NOMO-1 treated with DMSO at 0.1 percent for 48 hours (cell line): ENCODE data around the gene RMRP.
"Not testable (repeated sequence)": the region's sequence is repeated elsewhere in the genome, so short reads cannot be mapped to it uniquely, and the experiment has no call there.

Source experiments
- DNase-seq: peaks from one replicate; lab custom pipeline; 2025; ENCODE audit not compliant: unreplicated experiment; lab: John Stamatoyannopoulos, UW

Gene RMRP

DNA sequence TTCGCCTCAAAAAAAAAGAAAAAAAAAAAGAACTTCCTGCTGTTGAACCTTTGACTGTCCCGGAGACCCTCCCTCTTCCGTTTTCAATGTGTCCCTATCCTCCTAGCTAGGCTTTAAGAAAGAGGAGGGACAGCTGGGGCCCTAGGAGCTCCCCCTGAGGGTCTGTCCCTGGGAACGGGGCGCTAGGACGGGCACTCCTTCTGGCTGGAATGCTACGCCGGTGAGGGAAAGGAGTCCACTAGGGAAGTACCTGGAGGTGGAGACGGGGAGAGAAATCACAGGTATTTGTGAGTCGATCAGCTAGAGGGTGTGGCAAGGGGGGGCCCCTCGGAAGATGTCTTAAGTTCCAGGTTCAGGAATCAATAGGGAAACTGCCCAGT, 11.7 kb downstream of the RMRP start:
- no peak for DNase-seq

DNA sequence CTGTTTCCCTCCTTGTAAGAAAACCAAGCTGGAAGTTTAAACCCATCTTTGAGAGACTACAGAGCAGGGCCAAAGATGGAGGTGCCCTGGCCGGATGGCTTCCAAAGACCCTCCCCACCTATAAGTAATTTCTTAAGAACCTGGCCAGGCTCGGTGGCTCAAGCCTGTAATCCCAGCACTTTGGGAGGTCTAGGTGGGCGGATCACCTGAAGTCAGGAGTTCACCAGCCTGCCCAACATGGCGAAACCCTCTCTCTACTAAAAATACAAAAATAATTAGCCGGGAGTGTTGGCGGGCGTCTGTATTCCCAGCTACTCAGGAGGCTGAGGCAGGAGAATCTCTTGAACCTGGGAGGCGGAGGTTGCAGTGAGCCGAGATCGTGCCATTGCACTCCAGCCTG, 12.1 kb downstream of the RMRP start:
- not testable (repeated sequence) for DNase-seq

DNA sequence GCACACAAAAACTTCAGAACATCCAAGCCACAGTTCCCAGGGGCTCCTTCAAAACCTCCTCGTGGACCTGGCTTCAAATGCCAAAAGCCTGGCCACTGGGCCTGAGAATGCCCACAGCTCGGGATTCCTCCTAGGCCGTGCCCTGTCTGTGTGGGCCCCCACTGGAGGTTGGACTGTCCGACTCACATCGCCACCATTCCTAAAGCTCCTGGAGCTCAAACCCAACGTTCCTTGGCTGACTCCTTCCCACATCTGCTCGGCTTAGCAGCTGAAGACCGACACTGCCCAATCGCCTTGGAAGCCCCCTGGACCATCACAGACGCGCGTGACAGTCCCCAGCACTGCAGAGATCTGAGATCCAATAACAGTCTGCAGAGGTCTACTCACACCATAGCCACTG, 14.8 kb downstream of the RMRP start:
- DNase-seq, result no peak

DNA sequence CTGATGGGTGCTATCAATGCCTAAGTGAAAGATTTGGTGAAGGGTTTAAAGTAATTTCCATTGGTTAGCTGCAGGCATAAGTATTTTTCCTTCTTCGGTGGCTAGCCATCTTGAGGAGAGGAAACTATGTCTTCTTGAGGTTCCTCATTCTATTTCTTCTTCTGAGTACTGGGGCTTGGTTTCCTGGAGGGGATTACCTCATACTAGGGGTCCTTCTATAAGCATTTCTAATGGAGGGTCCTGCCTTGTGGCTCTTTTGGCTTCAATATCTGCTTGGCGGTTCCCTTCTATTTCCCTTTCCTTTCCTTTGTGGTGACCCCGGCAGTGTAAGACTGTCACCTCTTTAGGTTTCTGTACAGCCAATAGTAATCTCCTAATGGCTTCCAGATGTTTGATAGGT, 16.3 kb downstream of the RMRP start:
- peak; percentile 35 for DNase-seq

DNA sequence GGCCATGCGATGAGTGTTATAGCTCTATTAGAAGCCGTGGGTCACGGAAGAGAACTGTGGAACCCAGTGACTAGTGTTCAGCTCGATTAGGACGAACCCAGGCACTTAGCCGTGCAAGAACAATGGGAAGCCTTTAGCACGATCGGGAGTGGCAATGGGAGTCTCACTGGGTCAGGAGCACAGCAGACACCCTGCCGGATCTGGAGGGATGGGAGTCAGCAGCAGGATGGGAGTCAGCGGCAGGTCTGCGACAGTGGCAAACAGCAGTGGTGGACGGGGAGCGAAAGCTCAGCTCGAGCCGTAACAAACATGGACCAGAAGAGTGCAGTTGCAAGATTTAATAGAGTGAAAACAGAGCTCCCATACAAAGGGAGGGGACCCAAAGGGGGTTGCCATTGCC, 17.4 kb downstream of the RMRP start:
- DNase-seq, result not testable (repeated sequence)

DNA sequence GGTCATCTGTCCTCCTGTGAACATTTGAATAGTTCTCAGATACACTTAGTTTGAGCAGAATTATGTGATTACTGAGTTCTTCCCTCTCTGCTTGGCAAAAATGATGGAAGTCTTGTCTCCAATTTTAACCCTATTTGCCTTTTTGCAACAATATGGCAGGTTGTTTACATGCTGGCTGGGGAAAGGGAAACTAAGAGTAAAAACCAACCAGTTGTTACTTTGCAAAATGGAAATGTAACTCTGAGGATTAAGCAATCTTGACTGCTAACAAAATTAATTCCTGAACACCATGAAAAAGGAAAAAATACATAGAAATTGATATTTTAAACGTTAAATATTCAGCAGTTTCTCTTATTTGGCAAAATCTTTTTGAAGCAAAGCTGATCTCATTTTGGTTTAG, 18.2 kb downstream of the RMRP start:
- no peak for DNase-seq

DNA sequence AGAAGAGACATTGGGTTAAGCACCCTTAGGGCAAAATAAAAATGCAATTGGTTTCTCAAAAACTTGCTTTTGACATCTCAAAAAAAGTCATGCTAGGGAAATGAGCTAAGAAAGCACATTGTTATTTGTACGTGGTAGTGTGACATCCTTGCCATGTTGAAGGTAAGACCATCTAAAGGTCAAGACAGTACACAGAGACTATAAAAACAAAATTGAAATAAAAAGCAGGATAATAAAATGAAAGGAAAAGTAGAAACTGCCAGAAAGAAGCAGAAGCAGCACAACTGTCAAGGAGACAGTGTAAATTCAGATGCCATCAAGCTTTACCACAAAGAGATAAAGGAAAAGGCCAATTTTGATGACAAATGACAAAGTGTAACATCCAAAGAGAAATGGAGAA, 18.6 kb downstream of the RMRP start:
- not testable (repeated sequence) for DNase-seq

DNA sequence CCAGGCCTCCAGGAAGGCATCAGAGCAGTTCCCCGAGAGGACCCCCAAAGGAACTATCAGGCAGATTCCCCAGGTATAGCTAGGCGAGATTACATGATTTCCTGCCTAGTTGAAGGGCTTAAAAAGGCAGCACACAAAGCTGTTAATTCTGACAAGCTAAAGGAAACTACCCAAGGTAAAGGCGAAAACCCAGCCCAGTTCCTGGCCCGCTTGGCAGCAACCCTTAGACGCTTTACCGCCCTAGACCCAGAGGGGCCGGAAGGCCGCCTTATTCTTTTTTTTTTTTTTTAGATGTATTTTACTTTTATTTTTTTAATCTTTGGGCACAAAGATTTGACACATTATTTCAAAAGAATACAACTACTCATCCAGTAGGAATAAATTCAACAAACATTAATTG, 19.1 kb downstream of the RMRP start:
- not testable (repeated sequence) for DNase-seq

DNA sequence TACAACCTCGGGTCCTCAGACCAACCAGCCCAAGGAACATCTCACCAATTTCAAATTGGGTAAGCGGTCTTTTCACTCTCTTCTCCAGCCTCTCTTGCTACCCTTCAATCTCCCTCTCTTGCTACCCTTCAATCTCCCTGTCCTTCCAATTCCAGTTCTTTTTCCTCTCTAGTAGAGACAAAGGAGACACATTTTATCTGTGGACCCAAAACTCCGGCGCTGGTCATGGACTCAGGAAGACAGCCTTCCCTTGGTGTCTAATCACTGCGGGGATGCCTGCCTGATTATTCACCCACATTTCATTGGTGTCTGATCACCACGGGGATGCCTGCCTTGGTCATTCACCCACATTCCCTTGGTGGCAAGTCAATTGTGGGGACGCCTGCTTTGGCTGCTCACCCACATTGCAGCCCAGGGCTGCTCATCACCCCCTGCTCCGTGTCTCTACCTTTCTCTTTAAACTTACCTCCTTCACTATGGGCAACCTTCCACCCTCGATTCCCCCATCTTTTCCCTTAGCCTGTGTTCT, 20.3 kb downstream of the RMRP start:
- DNase-seq, result not testable (repeated sequence)

DNA sequence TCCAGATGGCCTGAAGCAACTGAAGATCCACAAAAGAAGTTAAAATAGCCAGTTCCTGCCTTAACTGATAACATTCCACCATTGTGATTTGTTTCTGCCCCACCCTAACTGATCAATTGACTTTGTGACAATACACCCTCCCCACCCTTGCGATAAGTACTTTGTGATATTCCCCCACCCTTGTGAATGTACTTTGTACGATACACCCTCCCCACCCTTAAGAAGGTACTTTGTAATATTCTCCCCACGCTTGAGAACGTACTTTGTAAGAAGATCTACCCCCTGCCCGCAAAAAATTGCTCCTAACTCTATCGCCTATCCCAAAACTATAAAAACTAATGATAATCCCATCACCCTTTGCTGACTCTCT, 21.0 kb downstream of the RMRP start:
- DNase-seq, result not testable (repeated sequence)

DNA sequence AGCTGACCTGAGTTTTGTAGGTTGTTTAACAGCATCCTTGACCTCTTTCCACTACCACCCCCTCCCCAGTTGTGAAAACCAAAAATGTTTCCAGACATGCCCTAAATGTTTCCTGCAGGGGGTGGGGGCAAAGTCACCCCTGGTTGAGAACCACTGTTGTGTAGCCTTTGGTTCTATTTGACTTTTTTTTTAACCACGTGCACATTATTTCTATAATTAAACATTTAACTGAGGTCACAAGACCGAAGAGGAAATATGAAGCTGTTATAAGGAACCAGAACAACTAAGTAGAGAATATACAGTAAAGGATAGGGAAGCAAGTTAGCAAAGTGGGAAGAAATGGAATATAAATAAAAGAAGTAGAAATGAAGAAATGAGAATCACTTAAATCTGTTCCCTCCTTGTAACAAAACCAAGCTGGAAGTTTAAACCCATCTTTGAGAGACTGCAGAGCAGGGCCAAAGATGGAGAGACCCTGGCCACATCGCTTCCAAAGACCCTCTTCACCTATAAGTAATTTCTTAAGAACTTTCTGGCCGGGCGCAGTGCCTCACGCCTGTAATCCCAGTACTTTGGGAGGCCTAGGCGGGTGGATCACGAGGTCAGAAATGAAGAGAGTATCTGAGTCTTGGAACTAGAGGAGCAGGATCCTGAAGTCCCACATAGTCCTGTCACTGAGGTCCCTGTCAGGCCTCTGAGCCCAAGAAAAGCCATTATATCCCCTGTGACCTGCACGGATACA, 21.5 kb downstream of the RMRP start:
- peak; percentile 43 for DNase-seq

DNA sequence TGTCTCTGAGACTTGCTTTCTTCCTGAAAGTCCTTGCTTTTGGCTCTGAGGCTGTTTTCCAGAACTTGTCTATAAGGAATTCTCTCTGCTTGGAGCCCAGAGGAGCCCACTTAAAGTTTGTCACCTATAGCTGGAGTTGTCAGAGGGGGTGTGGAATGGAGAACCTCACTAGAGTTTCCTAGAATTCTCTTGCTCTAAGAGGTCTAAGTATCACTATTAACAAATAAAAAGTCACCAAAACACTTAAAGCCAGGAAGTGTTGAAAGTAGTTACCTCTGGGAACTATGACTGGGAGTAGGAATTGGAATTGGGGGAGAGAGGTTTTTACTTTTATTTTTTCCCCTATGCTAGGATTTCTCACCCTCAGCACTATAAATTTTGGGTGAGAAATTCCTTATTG, 22.1 kb downstream of the RMRP start:
- no peak for DNase-seq

DNA sequence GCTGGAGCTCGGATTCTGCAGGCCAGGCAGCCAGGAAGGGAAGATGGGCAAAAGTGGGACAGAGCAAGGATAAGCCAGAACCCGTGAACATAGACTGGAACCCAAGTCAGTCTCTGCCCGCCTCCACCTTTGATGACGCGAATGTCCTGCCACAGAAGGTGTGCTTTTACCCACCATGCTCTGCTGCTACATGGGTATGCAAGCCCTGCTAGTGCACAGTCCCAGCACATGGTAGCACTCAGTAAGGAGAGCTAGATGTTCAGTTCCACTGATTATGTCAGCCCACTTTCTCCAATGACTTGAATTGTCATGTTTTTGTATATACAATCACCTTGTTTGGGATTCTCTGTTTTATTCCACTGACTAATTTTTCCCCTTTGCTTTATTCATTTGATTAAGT, 28.2 kb downstream of the RMRP start:
- DNase-seq, result no peak

DNA sequence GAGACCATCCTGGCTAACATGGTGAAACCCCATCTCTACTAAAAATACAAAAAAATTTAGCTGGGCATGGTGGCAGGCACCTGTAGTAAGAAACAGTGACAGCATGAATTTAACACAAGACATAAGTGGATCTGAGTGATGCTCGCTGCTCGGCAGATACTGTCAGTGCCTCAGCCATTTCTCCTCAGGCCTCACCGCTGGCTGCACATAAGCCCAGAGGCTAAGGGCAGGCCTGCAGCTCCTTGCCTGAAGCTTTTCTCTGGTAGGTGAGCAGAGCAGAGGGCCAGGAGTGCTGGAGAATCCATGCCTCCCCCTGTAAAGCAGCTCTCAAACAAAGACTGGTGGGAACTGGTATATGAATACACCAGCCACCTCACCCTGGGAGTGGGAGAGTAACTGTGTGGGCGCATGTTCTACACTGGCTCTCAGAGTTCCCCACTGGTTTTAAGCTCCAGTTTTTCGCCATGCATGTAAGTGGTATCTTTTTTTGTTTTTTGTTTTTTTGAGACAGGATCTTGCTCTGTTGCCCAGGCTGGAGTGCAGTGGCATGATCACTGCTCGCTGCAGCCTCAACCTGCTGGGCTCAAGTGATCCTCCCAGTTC, 29.3 kb downstream of the RMRP start:
- DNase-seq, result no peak

DNA sequence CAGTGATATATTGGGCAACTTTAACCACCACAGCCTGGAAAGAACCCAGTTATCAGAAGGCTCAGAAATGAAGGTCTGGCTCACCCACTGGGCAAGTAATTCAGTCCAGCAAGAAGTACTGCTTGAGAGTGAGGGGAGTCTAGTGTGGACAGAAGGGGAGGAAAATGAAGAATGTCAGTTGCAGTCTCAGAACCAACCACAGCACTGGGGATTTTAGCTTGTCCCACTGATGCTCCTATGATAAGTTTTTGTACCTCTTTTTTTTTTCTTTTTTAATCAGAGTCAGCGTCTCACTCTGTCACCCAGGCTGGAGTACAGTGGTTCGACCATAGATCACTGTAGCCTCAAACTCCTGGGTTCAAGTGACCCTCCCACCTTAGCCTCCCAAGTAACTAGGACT, 30.2 kb downstream of the RMRP start:
- DNase-seq, result no peak

DNA sequence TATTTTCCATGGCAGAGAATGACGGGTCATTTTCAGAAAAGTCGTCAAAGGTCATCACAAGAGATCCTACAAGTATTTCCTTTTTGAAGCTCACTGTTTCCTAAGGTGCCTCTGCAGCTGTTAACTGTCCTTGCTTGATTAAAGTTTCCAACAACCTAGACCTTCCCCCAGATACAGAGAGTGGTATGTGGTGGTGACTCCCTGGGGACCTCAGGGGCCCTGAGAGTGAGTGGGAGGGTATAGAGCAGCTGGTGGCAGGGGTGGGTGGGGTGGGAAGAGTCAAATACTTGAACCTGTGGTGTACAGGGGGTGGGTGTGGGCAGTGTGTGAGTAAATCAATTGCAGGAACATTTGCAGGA, 38.0 kb downstream of the RMRP start:
- no peak for DNase-seq

DNA sequence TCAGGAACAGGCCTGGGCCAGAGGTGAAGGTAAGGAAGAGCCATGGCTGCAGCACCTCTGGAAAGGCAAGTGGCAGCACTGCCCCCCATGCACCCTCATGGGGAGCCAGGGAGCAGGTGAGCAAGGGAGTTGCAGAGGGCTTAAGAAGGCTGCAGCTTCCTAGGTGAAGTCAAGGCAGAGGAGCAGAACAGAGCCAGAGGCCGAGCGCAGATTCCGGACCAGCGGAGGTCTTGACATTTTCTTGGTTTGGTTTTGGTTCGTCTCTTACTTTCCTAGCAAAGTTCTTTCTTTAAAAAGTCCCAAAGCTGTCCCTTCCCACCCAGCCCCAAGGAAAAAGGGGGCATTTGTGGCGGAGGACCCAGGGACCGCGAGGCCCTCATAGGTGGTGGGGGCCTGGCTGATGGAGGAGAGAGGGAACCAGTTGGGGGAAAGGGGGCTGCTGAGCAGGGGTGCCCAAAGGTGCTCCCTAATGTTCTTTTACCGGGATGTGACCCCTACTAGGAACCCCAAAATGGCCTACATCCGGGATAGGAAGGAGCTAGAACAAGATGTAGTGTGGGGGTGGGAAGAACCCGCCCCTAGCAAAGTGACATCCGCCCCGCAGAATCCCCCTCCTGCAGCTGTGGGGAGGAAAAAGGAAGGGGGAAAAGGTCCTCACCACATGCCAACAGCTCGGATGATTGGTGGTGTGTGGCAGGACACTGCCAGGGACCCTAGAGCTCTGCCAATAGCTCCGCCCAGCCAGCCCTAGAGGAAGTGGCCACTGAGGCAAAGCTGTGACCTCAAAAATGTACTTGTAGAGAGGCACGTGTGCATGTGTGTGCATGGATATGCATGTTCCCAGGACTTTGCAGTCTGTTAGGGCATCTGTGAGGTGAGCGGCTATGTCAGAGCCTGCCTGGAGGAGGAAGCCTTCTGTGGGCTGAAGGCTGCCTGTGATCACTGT, 38.7 kb downstream of the RMRP start:
- DNase-seq, result no peak

DNA sequence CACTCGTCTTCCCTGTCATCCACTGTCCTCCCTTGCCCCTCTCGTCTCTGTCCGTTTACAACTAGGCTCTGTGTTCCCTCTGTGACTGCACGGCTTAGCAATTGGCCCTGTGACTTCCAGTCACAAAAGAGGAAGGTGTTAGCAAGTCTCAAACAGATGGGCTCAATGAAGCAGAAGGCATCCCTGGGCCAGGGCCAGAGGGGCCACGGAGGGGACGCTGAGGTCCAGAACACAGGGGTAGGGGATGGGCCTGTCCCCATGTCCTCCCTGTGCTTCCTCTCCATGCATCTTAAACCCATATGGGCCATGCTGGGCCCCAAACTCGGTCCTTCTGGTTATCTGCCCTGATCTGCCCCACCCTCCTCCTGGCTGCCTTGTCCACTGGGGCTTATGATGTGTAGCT, 39.5 kb downstream of the RMRP start, which contains the start of gene CD72:
TSS of gene CD72 (minus strand) at position 89 of the 403 bp plus-strand sequence. CDS start 110 bp downstream, outside the sequence.
- DNase-seq, result no peak

DNA sequence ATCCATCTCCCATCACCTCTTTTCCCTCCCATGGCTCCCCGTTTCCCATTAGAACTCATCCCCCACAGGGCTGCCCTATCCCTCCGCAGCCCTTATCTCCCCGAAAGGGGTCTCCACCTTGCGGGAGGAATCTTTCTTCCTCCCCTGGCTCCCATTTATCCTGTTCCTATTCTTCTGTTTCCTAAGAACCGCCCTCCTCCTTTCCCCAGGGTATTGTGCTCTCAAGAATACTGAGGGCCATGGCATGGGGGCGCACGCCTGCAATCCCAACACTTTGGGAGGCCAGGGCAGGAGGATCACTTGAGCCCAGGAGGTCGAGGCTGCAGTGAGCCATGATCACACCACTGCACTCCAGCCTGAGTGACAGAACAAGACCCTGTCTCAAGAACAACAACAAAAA, 40.3 kb downstream of the RMRP start:
- no peak for DNase-seq

DNA sequence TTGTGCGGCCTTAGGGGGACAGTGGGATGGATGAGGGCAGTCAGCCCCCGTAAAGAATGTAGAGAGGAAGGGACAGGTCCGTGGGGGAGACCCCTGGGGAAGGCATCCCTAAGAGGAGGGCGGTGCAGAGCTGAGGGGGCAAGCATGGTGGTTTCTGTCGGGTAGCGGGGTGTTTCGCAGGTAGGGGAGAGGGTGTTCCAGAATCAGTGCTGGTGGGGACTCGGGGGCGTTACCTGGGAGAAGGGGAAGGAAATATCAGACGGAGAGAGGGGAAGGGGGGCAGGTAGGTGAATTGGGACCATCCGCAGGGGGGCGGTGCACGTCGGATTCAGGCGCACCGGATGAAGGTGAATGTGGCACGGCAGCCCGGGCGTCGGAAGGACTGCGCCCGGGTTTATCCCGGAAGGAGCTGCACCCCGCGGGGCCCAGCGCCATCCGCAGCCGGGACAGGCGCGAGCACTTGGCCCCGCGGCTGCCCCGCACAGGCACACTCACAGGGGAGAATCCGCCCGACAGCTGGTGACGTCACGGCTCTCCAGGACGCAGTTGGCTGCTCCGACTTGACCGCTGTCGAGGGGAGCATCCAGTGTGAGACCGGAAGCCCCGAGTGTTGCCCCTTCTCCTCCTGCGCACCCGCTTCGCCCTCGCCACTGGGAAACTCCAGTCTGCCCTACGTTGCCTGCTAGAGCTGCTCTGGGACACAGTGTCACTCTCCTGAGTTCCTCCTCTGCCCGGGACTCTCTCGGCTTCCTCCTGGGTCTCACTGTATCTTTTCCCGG, 40.9 kb downstream of the RMRP start:
- peak; percentile 75 for DNase-seq
